ENCODE data around the gene ASB11. TPM values are rescaled to one million over a fixed set of nuclear protein-coding genes. Genes with fewer than 3 reads are reported as not detected.

Gene ASB11
- total RNA-seq, 1 donor from 2014 or later, result 43.3 TPM

Other genes starting within 250 kb of the ASB11 start
- gene ASB9, start 45.6 kb downstream of the ASB11 start, total RNA-seq, result 4.0 TPM
- gene PIGA, start 19.9 kb upstream of the ASB11 start, total RNA-seq, result 16.5 TPM
- gene VEGFD, start 68.8 kb upstream of the ASB11 start, total RNA-seq, result 12.3 TPM
- gene PIR, start 177.7 kb upstream of the ASB11 start, total RNA-seq, result 6.8 TPM
- 3.4 TPM for gene BMX, start 185.2 kb upstream of the ASB11 start, total RNA-seq